SK-N-MC (cell line): ENCODE measurements around the gene DNPEP.

ENCODE experiments used
- EZH2 ChIP-seq: fragments of 200-600 bp; sonication (generic); IDR thresholded peaks from one replicate; pipeline ENCODE4 v1.6.1; 2017; ENCODE audit warnings: antibody characterized with exemption
- FOXP2 ChIP-seq: optimal IDR thresholded peaks from 2 replicates; pipeline ENCODE3; 2011; ENCODE audit warnings: mild to moderate bottlenecking, moderate library complexity; ENCODE audit not compliant: insufficient read depth; ENCODE audit errors: extremely low read length, control extremely low read depth
- POLR2AphosphoS5 ChIP-seq: IDR thresholded peaks from 2 replicates; pipeline ENCODE4 v1.6.1; 2012; ENCODE audit warnings: mild to moderate bottlenecking, low read depth, low read length, borderline replicate concordance

DNA sequence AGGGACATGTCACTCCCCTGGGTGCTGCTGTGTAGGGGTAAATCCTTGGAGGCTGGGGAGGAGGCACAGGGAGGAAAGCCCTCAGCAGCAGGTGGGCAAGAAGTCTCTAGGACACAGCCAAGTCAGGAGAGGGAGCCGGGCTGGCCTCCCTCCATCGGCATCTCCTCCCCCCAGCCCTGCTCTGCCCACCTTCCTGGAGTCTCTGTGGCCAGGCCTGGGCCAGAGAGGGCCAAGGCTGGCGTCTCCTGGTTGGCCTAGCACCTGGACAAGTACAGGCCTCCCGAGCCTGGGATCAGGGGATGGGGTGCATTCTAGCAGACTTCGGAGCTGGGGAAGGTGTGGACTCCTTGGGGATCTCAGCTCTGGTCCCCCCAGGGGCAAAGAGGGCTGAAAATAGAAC, 48.8 kb upstream of the DNPEP start:
- no peak for TF ChIP-seq POLR2AphosphoS5
- TF ChIP-seq EZH2: no peak
- TF ChIP-seq FOXP2: no peak
